ENCODE data around the gene PRDM1. TPM values are rescaled to one million over a fixed set of nuclear protein-coding genes. Genes with fewer than 3 reads are reported as not detected.

PRDM1 gene
- total RNA-seq, 4 donors from 2014 or later, result 1.6 to 2.4 (median 1.9) TPM

GRCh38 chr6:106074146-106074545, 12.0 kb upstream of the PRDM1 start:
- H3K9me3 ChIP-seq, result no peaks in the 10 kb centered on the region
- H3K4me3 ChIP-seq, result no peak overlapping the region
- no peak overlapping the region for H3K27ac ChIP-seq
- ATAC-seq, result no peak
- H3K27me3 ChIP-seq, result no peaks in the 10 kb centered on the region
- TF ChIP-seq CTCF (IDR thresholded peaks at IDR 0.05 in 4 of 5, conservative IDR thresholded peaks at IDR 0.05 in 1 of 5) (no peak), POLR2A (IDR thresholded peaks at IDR 0.05) (no peak)
- in situ Hi-C loops (cut with MboI; ENCODE audit: low sequenced_read_pairs in 4 of 4) (no loop called here), intact Hi-C loops (cut with DNase I; ENCODE audit: low total_unique reads) (no loop called here)
- H3K36me3 ChIP-seq, result no peaks in the 10 kb centered on the region
- DNase-seq, result no peak
- H3K4me1 ChIP-seq, result peaks cover 0 to 3% of the 10 kb centered on the region in 2 donors

GRCh38 chr6:106076139-106076538, 10.0 kb upstream of the PRDM1 start:
- DNase-seq (no peak), ATAC-seq (no peak)
- in situ Hi-C loops (cut with MboI; ENCODE audit: low sequenced_read_pairs in 4 of 4) (no loop called here), intact Hi-C loops (cut with DNase I; ENCODE audit: low total_unique reads) (no loop called here)
- TF ChIP-seq POLR2A (IDR thresholded peaks at IDR 0.05) (no peak), CTCF (IDR thresholded peaks at IDR 0.05 in 4 of 5, conservative IDR thresholded peaks at IDR 0.05 in 1 of 5) (no peak)
- H3K9me3 ChIP-seq, result no peaks in the 10 kb centered on the region
- H3K4me1 ChIP-seq, result no peaks in the 10 kb centered on the region
- H3K36me3 ChIP-seq, result no peaks in the 10 kb centered on the region
- no peaks in the 10 kb centered on the region for H3K27me3 ChIP-seq
- H3K27ac ChIP-seq, result no peak overlapping the region
- no peak overlapping the region for H3K4me3 ChIP-seq

- Histone ChIP-seq H3K27me3 (no peaks in the 10 kb centered on the region), H3K4me3 (no peak overlapping the region), H3K9me3 (no peaks in the 10 kb centered on the region), H3K36me3 (no peaks in the 10 kb centered on the region), H3K27ac (no peak overlapping the region), H3K4me1 (no peaks in the 10 kb centered on the region)
- intact Hi-C loops (cut with DNase I; ENCODE audit: low total_unique reads) (no loop called here), in situ Hi-C loops (cut with MboI; ENCODE audit: low sequenced_read_pairs in 4 of 4) (no loop called here)
- no peak for ATAC-seq
- TF ChIP-seq POLR2A (IDR thresholded peaks at IDR 0.05) (no peak), CTCF (IDR thresholded peaks at IDR 0.05 in 4 of 5, conservative IDR thresholded peaks at IDR 0.05 in 1 of 5) (no peak)
- DNase-seq, result no peak
Measured at GRCh38 chr6:106077170-106077569, 9.0 kb upstream of the PRDM1 start.

- ATAC-seq (no peak), DNase-seq (no peak)
- H3K9me3 ChIP-seq, result no peaks in the 10 kb centered on the region
- no peaks in the 10 kb centered on the region for H3K4me1 ChIP-seq
- H3K27me3 ChIP-seq, result no peaks in the 10 kb centered on the region
- TF ChIP-seq CTCF (IDR thresholded peaks at IDR 0.05 in 4 of 5, conservative IDR thresholded peaks at IDR 0.05 in 1 of 5) (no peak), POLR2A (IDR thresholded peaks at IDR 0.05) (no peak)
- in situ Hi-C loops (cut with MboI; ENCODE audit: low sequenced_read_pairs in 4 of 4), result no loop called here
- no peak overlapping the region for H3K27ac ChIP-seq
- intact Hi-C loops (cut with DNase I; ENCODE audit: low total_unique reads), result no loop called here
- no peak overlapping the region for H3K4me3 ChIP-seq
- no peaks in the 10 kb centered on the region for H3K36me3 ChIP-seq
Measured at GRCh38 chr6:106077881-106078280, 8.3 kb upstream of the PRDM1 start.

All from gastrocnemius medialis (tissue), 4 donors.